Skin epidermis (tissue), 12 donors: ENCODE data around the gene ANKRD44.
A peak's percentile ranks its signal among the peaks of the same experiment; 100 is the strongest.

Experiments
- H3K27ac ChIP-seq, 21 experiments: fragments of 200-600 bp; sonication (generic) in 11 of 21; one replicate each; pipeline ENCODE4 v1.5.0; 2020; ENCODE audit warnings: mild to moderate bottlenecking in 3 of 21, inconsistent platforms in 2 of 21, moderate library complexity in 2 of 21
- H3K4me3 ChIP-seq, 7 experiments: fragments of 200-600 bp; sonication (generic) in 2 of 7; one replicate each; pipeline ENCODE4 v1.5.0; 2020; ENCODE audit warnings: inconsistent platforms in 2 of 7, mild to moderate bottlenecking in 2 of 7, moderate library complexity in 1 of 7

Gene ANKRD44

GRCh38 chr2:196993617-196994016 is 317.0 kb downstream of the ANKRD44 start:
- no peak overlapping the region for H3K27ac ChIP-seq
- no peak overlapping the region for H3K4me3 ChIP-seq

- H3K4me3 ChIP-seq, result no peak overlapping the region
- no peak overlapping the region for H3K27ac ChIP-seq
Observed at GRCh38 chr2:196992466-196992865, 318.1 kb downstream of the ANKRD44 start.

- Histone ChIP-seq H3K4me3 (no peak overlapping the region), H3K27ac (no peak overlapping the region)
Observed at GRCh38 chr2:196990788-196991461, 319.7 kb downstream of the ANKRD44 start.

GRCh38 chr2:196990092-196990491 is 320.5 kb downstream of the ANKRD44 start:
- Histone ChIP-seq H3K4me3 (no peak overlapping the region), H3K27ac (no peak overlapping the region)

GRCh38 chr2:196989496-196989895 is 321.1 kb downstream of the ANKRD44 start:
- peak overlapping the region in 1 of 21 experiments; percentile 44 for H3K27ac ChIP-seq

GRCh38 chr2:196988639-196989038 is 321.9 kb downstream of the ANKRD44 start:
- H3K27ac ChIP-seq, result peak overlapping the region in 13 of 21 experiments; percentile 2 to 80 (median 49)
- no peak overlapping the region for H3K4me3 ChIP-seq

More at GRCh38 chr2:196989496-196989895, 321.1 kb downstream of the ANKRD44 start:
- no peak overlapping the region for H3K4me3 ChIP-seq

- peak overlapping the region in 19 of 21 experiments; percentile 1 to 80 (median 44) for H3K27ac ChIP-seq
Observed at GRCh38 chr2:196987649-196988364, 322.8 kb downstream of the ANKRD44 start.

GRCh38 chr2:196987298-196987648 is 323.3 kb downstream of the ANKRD44 start:
- no peak overlapping the region for H3K4me3 ChIP-seq
- peak overlapping the region in 14 of 21 experiments; percentile 8 to 80 (median 54) for H3K27ac ChIP-seq

More at GRCh38 chr2:196987649-196988364, 322.8 kb downstream of the ANKRD44 start:
- no peak overlapping the region for H3K4me3 ChIP-seq

GRCh38 chr2:196985511-196986183 is 324.9 kb downstream of the ANKRD44 start:
- no peak overlapping the region for H3K27ac ChIP-seq
- H3K4me3 ChIP-seq, result no peak overlapping the region

GRCh38 chr2:196984903-196985302 is 325.7 kb downstream of the ANKRD44 start:
- H3K4me3 ChIP-seq, result no peak overlapping the region
- H3K27ac ChIP-seq, result no peak overlapping the region

GRCh38 chr2:196983934-196984333 is 326.6 kb downstream of the ANKRD44 start:
- H3K27ac ChIP-seq, result no peak overlapping the region
- no peak overlapping the region for H3K4me3 ChIP-seq

GRCh38 chr2:196980473-196980872 is 330.1 kb downstream of the ANKRD44 start:
- Histone ChIP-seq H3K27ac (no peak overlapping the region), H3K4me3 (no peak overlapping the region)

- no peak overlapping the region for H3K27ac ChIP-seq
- H3K4me3 ChIP-seq, result no peak overlapping the region
Observed at GRCh38 chr2:196980001-196980400, 330.6 kb downstream of the ANKRD44 start.

- Histone ChIP-seq H3K27ac (no peak overlapping the region), H3K4me3 (no peak overlapping the region)
Observed at GRCh38 chr2:196977507-196977906, 333.1 kb downstream of the ANKRD44 start.

- H3K27ac ChIP-seq, result no peak overlapping the region
- no peak overlapping the region for H3K4me3 ChIP-seq
Observed at GRCh38 chr2:196974970-196975369, 335.6 kb downstream of the ANKRD44 start.

GRCh38 chr2:196971574-196972279 is 338.9 kb downstream of the ANKRD44 start:
- Histone ChIP-seq H3K4me3 (no peak overlapping the region), H3K27ac (no peak overlapping the region)

GRCh38 chr2:196970099-196970498 is 340.5 kb downstream of the ANKRD44 start:
- no peak overlapping the region for H3K27ac ChIP-seq
- H3K4me3 ChIP-seq, result no peak overlapping the region

GRCh38 chr2:196968516-196968915 is 342.1 kb downstream of the ANKRD44 start:
- H3K27ac ChIP-seq, result no peak overlapping the region

GRCh38 chr2:196967775-196968174 is 342.8 kb downstream of the ANKRD44 start:
- Histone ChIP-seq H3K27ac (no peak overlapping the region), H3K4me3 (no peak overlapping the region)

More at GRCh38 chr2:196968516-196968915, 342.1 kb downstream of the ANKRD44 start:
- H3K4me3 ChIP-seq, result no peak overlapping the region

GRCh38 chr2:196967116-196967515 is 343.5 kb downstream of the ANKRD44 start:
- H3K27ac ChIP-seq, result peak overlapping the region in 3 of 21 experiments; percentile 48 to 67 (median 55)
- peak overlapping the region in 1 of 7 experiments; percentile 12 for H3K4me3 ChIP-seq
